SK-N-MC (cell line): Measurements from ENCODE around the gene VOPP1.

Experiments
- DNase-seq: peaks from one replicate; pipeline ENCODE4 v3.0.0-alpha.2; 2011; ENCODE audit warnings: low read depth, low spot score
- H3K27ac ChIP-seq: fragments of 200-600 bp; sonication (generic); 2 replicates; pipeline ENCODE4 v1.5.1; 2016; ENCODE audit warnings: mixed run types
- H3K36me3 ChIP-seq: fragments of 200-600 bp; sonication (generic); 2 replicates; pipeline ENCODE4 v1.6.1; 2017; ENCODE audit warnings: antibody characterized with exemption, low read length, mixed read lengths; ENCODE audit not compliant: insufficient read depth
- H3K4me3 ChIP-seq: fragments of 200-600 bp; sonication (generic); 2 replicates; pipeline ENCODE4 v1.5.1; 2016
- H3K9ac ChIP-seq: fragments of 200-600 bp; sonication (generic); 2 replicates; pipeline ENCODE4 v1.8.0; 2017; ENCODE audit warnings: mixed run types, mixed read lengths; ENCODE audit not compliant: insufficient read length
- H3K9me3 ChIP-seq: fragments of 200-600 bp; sonication (generic); 2 replicates; pipeline ENCODE4 v1.6.1; 2017; ENCODE audit warnings: low read depth, mild to moderate bottlenecking, antibody characterized with exemption, low read length, moderate library complexity, mixed read lengths
- EZH2 ChIP-seq: fragments of 200-600 bp; sonication (generic); IDR thresholded peaks from one replicate; pipeline ENCODE4 v1.6.1; 2017; ENCODE audit warnings: antibody characterized with exemption
- FOXP2 ChIP-seq: optimal IDR thresholded peaks from 2 replicates; pipeline ENCODE3; 2011; ENCODE audit warnings: mild to moderate bottlenecking, moderate library complexity; ENCODE audit not compliant: insufficient read depth; ENCODE audit errors: extremely low read length, control extremely low read depth
- POLR2AphosphoS5 ChIP-seq: IDR thresholded peaks from 2 replicates; pipeline ENCODE4 v1.6.1; 2012; ENCODE audit warnings: mild to moderate bottlenecking, low read depth, low read length, borderline replicate concordance

VOPP1 gene

GRCh38 chr7:55498142-55498541 lies 74.2 kb downstream of the VOPP1 start:
- Histone ChIP-seq H3K9me3 (no peaks in the 10 kb centered on the region), H3K36me3 (no peaks in the 10 kb centered on the region), H3K9ac (no peak overlapping the region), H3K27ac (no peak overlapping the region), H3K4me3 (no peak overlapping the region)
- TF ChIP-seq EZH2 (no peak), POLR2AphosphoS5 (no peak), FOXP2 (no peak)
- no peak for DNase-seq

- no peak overlapping the region for H3K9ac ChIP-seq
- no peaks in the 10 kb centered on the region for H3K36me3 ChIP-seq
- H3K9me3 ChIP-seq, result no peaks in the 10 kb centered on the region
Measured at GRCh38 chr7:55497521-55497920, 74.8 kb downstream of the VOPP1 start.

GRCh38 chr7:55496906-55497305 lies 75.4 kb downstream of the VOPP1 start:
- Histone ChIP-seq H3K4me3 (no peak overlapping the region), H3K9ac (no peak overlapping the region), H3K9me3 (no peaks in the 10 kb centered on the region), H3K27ac (no peak overlapping the region), H3K36me3 (no peaks in the 10 kb centered on the region)
- no peak for TF ChIP-seq FOXP2
- no peak for TF ChIP-seq EZH2
- no peak for TF ChIP-seq POLR2AphosphoS5
- DNase-seq, result no peak

More at GRCh38 chr7:55497521-55497920, 74.8 kb downstream of the VOPP1 start:
- DNase-seq, result no peak
- H3K4me3 ChIP-seq, result no peak overlapping the region
- H3K27ac ChIP-seq, result no peak overlapping the region
- TF ChIP-seq EZH2 (no peak), POLR2AphosphoS5 (no peak), FOXP2 (no peak)

- H3K4me3 ChIP-seq, result no peak overlapping the region
- DNase-seq, result no peak
- H3K9ac ChIP-seq, result no peak overlapping the region
- H3K27ac ChIP-seq, result no peak overlapping the region
- no peaks in the 10 kb centered on the region for H3K36me3 ChIP-seq
- no peaks in the 10 kb centered on the region for H3K9me3 ChIP-seq
- no peak for TF ChIP-seq FOXP2
- TF ChIP-seq POLR2AphosphoS5, result no peak
- TF ChIP-seq EZH2, result no peak
Measured at GRCh38 chr7:55494951-55495350, 77.4 kb downstream of the VOPP1 start.

GRCh38 chr7:55493408-55493807 lies 78.9 kb downstream of the VOPP1 start:
- Histone ChIP-seq H3K4me3 (no peak overlapping the region), H3K9ac (no peak overlapping the region), H3K9me3 (no peaks in the 10 kb centered on the region), H3K27ac (no peak overlapping the region), H3K36me3 (peaks cover 6% of the 10 kb centered on the region; the same call in 1 of the 2 replicates)
- no peak for DNase-seq
- TF ChIP-seq FOXP2 (no peak), EZH2 (no peak), POLR2AphosphoS5 (no peak)

GRCh38 chr7:55491346-55491745 lies 81.0 kb downstream of the VOPP1 start:
- TF ChIP-seq POLR2AphosphoS5 (no peak), FOXP2 (no peak), EZH2 (no peak)
- Histone ChIP-seq H3K27ac (no peak overlapping the region), H3K9me3 (no peaks in the 10 kb centered on the region), H3K36me3 (peaks cover 6% of the 10 kb centered on the region; the same call in 1 of the 2 replicates), H3K4me3 (no peak overlapping the region), H3K9ac (no peak overlapping the region)
- DNase-seq, result no peak

GRCh38 chr7:55490099-55490498 lies 82.2 kb downstream of the VOPP1 start:
- H3K36me3 ChIP-seq, result peaks cover 6% of the 10 kb centered on the region; the same call in 1 of the 2 replicates

GRCh38 chr7:55489552-55489951 lies 82.8 kb downstream of the VOPP1 start:
- Histone ChIP-seq H3K4me3 (no peak overlapping the region), H3K9ac (no peak overlapping the region), H3K27ac (no peak overlapping the region), H3K9me3 (no peaks in the 10 kb centered on the region), H3K36me3 (peaks cover 6% of the 10 kb centered on the region; the same call in 1 of the 2 replicates)
- TF ChIP-seq FOXP2 (no peak), EZH2 (no peak), POLR2AphosphoS5 (no peak)
- no peak for DNase-seq

More at GRCh38 chr7:55490099-55490498, 82.2 kb downstream of the VOPP1 start:
- no peaks in the 10 kb centered on the region for H3K9me3 ChIP-seq
- no peak overlapping the region for H3K27ac ChIP-seq
- DNase-seq, result no peak
- TF ChIP-seq EZH2, result no peak
- no peak for TF ChIP-seq FOXP2
- TF ChIP-seq POLR2AphosphoS5, result no peak
- H3K9ac ChIP-seq, result no peak overlapping the region
- no peak overlapping the region for H3K4me3 ChIP-seq

GRCh38 chr7:55488804-55489340 lies 83.4 kb downstream of the VOPP1 start:
- Histone ChIP-seq H3K4me3 (no peak overlapping the region), H3K9me3 (no peaks in the 10 kb centered on the region), H3K27ac (no peak overlapping the region), H3K9ac (no peak overlapping the region), H3K36me3 (peaks cover 6% of the 10 kb centered on the region; the same call in 1 of the 2 replicates)
- no peak for TF ChIP-seq FOXP2
- no peak for DNase-seq
